DND-41 (cell line): ENCODE results near the gene PPM1K.

Source experiments
- EZH2 ChIP-seq: IDR thresholded peaks from 3 replicates; pipeline ENCODE4 v1.6.1; 2012; ENCODE audit warnings: borderline replicate concordance, low read depth, mild to moderate bottlenecking, moderate library complexity, low read length, inconsistent platforms; ENCODE audit not compliant: severe bottlenecking
- TF ChIP-seq, protein P1 (sequence below): IDR thresholded peaks from 2 replicates; pipeline ENCODE4 v1.5.1; 2012; ENCODE audit warnings: borderline replicate concordance, low read length, moderate library complexity, mild to moderate bottlenecking; ENCODE audit not compliant: poor library complexity, severe bottlenecking; ENCODE audit errors: extremely low read depth

DNA sequence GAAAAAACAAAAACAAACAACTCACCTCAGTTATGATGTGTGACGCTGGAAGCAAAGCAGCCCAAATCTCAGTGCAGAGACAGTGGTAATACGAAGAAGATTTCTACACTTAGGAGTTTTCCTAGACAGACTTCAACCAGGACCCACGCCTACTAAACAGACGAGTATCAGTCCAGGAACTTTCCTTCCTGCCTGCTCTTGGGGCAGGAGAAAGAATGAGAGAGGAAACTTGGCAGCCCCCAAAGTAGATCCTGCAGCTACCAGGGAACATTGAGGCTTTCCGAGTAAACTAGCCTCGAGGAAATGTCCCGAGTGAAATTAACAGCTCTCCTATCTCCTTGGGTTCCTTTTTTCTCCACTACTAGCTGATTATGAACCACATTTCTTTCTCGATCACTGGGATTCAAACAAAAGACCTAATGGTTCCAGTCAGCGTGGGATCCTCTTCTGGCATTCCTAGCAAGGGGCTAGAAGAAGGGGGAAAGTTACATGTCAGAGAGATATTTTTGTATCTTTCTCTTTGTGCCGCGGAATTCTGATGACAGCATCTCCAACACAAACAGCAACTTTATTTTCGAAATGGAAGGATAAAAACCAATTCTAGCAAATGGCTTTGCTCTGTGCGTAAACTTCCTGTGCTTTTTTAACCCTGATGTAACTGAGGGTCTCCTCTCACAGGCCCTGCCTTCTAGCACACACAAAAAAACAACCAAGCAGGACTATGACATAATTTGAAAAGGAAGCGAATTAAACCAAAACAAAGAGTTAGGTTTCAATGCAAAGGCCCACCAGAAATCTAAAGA is 53.2 kb downstream of the PPM1K start:
- TF ChIP-seq, protein P1, sequence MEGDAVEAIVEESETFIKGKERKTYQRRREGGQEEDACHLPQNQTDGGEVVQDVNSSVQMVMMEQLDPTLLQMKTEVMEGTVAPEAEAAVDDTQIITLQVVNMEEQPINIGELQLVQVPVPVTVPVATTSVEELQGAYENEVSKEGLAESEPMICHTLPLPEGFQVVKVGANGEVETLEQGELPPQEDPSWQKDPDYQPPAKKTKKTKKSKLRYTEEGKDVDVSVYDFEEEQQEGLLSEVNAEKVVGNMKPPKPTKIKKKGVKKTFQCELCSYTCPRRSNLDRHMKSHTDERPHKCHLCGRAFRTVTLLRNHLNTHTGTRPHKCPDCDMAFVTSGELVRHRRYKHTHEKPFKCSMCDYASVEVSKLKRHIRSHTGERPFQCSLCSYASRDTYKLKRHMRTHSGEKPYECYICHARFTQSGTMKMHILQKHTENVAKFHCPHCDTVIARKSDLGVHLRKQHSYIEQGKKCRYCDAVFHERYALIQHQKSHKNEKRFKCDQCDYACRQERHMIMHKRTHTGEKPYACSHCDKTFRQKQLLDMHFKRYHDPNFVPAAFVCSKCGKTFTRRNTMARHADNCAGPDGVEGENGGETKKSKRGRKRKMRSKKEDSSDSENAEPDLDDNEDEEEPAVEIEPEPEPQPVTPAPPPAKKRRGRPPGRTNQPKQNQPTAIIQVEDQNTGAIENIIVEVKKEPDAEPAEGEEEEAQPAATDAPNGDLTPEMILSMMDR = no peak
- TF ChIP-seq EZH2 = no peak
